HG02870 (cell line): Measurements from ENCODE around the gene UMAD1.
A peak's percentile ranks its signal among the peaks of the same experiment; 100 is the strongest.

ENCODE experiments used
- ATAC-seq: cut with Tn5 transposase; IDR thresholded peaks from one replicate; pipeline ENCODE4 v1.9.1; 2021; ENCODE audit warnings: mild to moderate bottlenecking, moderate library complexity; ENCODE audit not compliant: unreplicated experiment

Gene UMAD1

DNA sequence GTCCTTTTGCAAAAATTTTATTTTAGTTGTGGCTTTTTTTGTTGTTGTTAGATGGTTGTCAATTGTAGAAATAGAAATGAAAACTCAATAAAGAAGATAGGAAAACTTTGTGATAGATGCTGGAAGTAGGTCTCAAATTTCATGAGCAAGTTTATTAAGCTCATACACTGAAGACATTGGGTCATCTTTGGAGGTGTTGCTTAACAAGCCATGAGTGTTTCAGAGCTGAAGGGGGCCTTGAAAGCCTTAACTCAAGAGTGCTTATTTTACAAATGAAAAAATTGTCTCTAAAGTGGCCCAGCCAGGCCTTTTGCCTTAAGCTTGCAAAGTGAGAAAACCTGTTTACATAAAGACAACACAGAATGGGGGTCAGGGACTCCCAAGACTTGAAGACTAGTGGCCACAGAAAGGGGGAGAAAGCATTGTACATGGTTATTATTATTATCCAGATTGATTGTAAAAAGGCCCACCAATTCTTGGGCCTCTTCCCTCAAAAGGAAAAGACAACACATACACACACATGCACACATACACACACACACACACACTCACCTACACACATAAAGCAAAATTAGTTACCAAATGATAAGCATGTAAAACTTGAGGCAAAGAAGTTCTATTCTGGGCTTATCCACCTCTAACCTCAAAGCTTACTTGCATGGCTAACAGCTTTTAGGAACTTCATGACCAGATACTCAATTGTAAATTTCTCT, 278.3 kb downstream of the UMAD1 start:
- ATAC-seq: no peak

DNA sequence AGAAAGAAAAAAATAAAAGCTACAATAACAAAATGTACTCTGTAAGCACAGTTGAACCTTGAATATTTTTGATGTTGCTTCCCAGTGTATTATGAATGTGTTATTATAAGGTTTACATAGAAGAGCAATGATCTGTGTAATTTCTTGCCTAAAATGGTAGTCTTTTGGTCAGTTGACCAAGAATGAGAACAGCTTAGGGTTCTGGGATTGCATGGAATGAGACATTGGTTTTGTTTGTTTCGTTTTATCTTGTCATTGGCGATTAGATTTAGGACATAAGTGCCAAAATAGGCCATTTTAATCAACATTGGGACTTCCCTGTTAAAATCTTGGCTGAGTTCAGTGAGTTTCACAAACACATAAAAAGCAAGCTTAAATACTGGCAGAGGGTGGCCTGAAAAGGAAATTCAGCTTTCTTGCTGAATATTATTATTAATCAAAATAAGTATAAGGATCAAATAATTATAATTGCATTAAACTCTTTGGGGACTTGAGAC, 278.9 kb downstream of the UMAD1 start:
- ATAC-seq: no peak

DNA sequence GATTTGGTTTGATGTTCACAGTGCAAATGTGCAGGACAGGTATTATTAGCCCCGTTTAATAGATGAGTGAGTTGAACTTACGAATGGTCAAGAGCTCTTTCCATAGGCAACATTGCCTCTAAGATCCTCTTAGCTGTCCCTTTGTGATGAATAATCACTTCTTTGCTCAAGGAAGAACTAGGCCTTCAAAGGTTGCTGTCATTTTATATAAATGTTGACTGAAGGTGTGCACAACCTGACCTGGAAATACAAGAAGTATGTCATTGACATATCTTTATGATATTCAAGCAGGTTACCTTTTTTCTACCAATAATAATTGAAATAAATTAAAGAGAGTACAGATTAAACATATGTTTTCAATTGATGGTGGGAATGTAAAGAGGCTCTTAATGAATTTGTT, 279.5 kb downstream of the UMAD1 start:
- ATAC-seq: no peak

DNA sequence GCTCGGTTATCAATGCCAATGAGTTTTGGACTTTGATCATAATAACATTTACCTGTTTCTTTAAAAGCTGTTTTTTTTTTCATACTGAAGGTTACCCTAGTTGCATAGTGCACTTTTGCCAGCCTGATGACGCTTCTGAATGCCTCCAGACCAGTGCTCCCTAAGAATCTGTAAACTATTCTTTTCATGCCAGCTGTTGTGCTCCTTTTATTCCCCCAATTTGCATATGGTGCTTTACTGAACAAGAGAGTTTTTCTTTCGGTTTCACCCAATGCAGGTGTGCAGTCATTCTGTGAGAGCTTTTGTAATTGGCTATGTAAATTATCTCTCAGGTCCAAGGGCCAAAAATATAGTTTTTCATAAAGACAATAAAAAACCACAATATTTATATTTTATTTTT, 279.9 kb downstream of the UMAD1 start:
- ATAC-seq: peak; percentile 90

DNA sequence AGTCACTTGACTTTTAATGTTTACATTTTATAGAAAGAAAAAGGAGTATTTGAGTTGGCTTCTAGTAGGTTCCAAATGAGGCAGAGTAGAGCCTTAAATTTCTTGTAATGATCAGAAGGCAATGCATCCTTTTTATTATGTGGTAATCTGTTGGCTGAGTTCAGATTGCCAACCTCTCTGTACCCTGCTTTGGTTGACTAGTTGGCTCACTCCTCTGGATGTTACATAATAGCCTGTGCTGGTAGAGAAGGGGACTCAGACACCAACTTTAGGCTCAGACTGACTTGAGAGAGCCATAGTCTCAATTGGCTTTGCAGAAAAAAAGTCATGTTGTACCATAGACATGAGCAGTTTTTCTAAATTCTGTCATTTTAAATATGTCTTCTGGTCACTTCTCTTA, 281.3 kb downstream of the UMAD1 start:
- no peak for ATAC-seq

DNA sequence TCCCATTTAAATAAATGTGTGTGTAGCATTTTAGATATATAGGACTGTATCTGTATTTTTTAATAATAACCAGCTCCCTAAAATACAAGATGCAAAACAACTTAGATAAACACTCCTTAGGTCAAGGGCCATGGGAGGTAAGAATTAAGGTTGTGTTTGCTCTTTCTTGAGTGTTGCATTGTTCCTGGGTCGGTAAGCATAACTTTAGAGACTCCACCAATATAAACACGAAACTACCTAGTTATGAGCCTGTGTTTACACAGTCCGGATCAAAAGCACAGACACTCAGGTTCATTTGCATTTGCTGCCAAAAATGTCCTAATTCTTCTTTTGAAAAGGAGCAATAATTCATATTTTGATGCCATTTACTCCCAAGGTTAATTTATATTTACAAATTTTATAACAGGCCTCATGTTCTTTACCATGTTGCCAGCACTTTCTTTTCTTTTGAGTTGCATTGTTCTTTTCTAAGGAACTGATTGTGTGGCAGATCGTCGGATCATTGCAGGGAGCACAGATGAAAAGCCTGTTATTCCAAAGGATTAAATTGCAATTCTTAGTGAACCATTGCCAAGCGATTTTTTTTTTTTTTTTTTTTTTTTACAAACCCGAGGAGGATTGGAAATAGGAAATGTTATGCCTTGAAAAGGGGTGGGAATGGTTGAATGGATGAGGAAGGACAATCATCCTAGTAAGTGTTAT, 282.3 kb downstream of the UMAD1 start:
- no peak for ATAC-seq

DNA sequence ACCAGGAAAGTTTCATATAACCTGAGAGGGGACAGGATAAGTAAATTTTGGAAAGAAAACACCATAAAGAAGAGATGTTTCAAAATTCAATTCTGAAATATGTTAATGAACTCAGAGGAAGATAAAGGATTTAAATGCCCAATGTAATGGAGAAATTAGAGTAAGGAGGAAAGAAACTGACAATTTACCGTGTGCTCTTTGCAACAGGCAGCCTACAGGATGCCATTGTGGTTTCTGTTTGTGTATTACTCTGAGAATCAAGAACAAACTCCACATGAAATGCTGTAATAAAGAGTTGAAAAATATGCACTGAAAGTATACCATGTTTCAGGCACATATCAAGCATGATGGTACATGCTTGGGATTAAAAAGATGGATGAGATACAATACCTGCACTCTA, 283.3 kb downstream of the UMAD1 start:
- ATAC-seq: no peak

DNA sequence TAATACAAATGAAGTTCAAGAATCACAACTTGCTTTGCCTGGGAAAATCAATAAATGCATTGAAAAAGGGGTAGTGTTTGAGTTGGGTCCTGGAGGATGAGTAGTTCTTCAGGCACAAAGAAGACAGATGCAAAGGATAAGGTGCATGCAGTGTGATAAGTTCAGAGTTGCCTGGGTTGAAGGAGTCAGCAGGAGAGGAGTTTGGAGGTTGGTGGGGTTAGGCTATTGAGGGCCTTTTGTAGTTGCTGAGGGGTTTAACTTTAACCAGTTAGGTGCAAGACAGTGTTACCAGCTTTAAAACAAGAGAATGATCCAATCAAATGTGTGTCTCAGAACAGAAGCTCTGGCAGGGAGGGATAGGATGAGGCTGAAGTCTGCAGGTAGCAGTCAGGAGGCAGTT, 283.8 kb downstream of the UMAD1 start:
- ATAC-seq: no peak
